ENCODE results near the gene TRIM54. TPM values are rescaled to one million over a fixed set of nuclear protein-coding genes. Genes with fewer than 3 reads are reported as not detected.
A peak's percentile ranks its signal among the peaks of the same experiment; 100 is the strongest.
"Not testable (repeated sequence)": the region's sequence is repeated elsewhere in the genome, so short reads cannot be mapped to it uniquely, and the experiment has no call there.

Gene TRIM54
- total RNA-seq, 4 donors from 2014 or later, result 2.5 TPM; not detected in 3

GRCh38 chr2:27264253-27264752 lies 17.9 kb upstream of the TRIM54 start:
- no peak for DNase-seq (ENCODE audit: low spot score)
- no peak for ATAC-seq (ENCODE audit: low FRiP score)
- TF ChIP-seq CTCF (IDR thresholded peaks at IDR 0.05), result no peak

GRCh38 chr2:27264753-27265535 lies 17.3 kb upstream of the TRIM54 start:
- ATAC-seq (ENCODE audit: low FRiP score) (no peak), DNase-seq (ENCODE audit: low spot score) (peak; percentile 30)

GRCh38 chr2:27265536-27265870 lies 16.7 kb upstream of the TRIM54 start:
- no peak for DNase-seq (ENCODE audit: low spot score)
- no peak for TF ChIP-seq CTCF (IDR thresholded peaks at IDR 0.05)
- ATAC-seq (ENCODE audit: low FRiP score), result no peak

More at GRCh38 chr2:27264753-27265535, 17.3 kb upstream of the TRIM54 start:
- no peak for TF ChIP-seq CTCF (IDR thresholded peaks at IDR 0.05)

GRCh38 chr2:27268296-27268695 lies 13.9 kb upstream of the TRIM54 start:
- DNase-seq (ENCODE audit: low spot score); ATAC-seq (ENCODE audit: low FRiP score): not testable (repeated sequence)

GRCh38 chr2:27270131-27270530 lies 12.1 kb upstream of the TRIM54 start:
- ATAC-seq (ENCODE audit: low FRiP score), result no peak
- no peak for TF ChIP-seq CTCF (IDR thresholded peaks at IDR 0.05)
- DNase-seq (ENCODE audit: low spot score), result no peak

GRCh38 chr2:27270670-27271069 lies 11.6 kb upstream of the TRIM54 start:
- no peak for DNase-seq (ENCODE audit: low spot score)
- ATAC-seq (ENCODE audit: low FRiP score), result no peak
- TF ChIP-seq CTCF (IDR thresholded peaks at IDR 0.05), result no peak

- no peak for DNase-seq (ENCODE audit: low spot score)
- no peak for ATAC-seq (ENCODE audit: low FRiP score)
- TF ChIP-seq CTCF (IDR thresholded peaks at IDR 0.05), result no peak
These were observed 10.4 kb upstream of the TRIM54 start for GRCh38 chr2:27271631-27272340.

- DNase-seq (ENCODE audit: low spot score); ATAC-seq (ENCODE audit: low FRiP score): not testable (repeated sequence)
These were observed 9.4 kb upstream of the TRIM54 start for GRCh38 chr2:27272537-27273522.
